ENCODE measurements around the gene KCNJ4.
A peak's percentile ranks its signal among the peaks of the same experiment; 100 is the strongest.
"Not testable (repeated sequence)": the region's sequence is repeated elsewhere in the genome, so short reads cannot be mapped to it uniquely, and the experiment has no call there.

Gene KCNJ4

GRCh38 chr22:38471237-38471636 lies 16.2 kb upstream of the KCNJ4 start:
- DNase-seq (ENCODE audit: low read depth in 3 of 3, low spot score in 1 of 3), result no peak

- not testable (repeated sequence) for DNase-seq (ENCODE audit: low read depth in 3 of 3, low spot score in 1 of 3)
These were observed 15.2 kb upstream of the KCNJ4 start for GRCh38 chr22:38470179-38470578.

GRCh38 chr22:38469306-38469781 lies 14.3 kb upstream of the KCNJ4 start:
- no peak for DNase-seq (ENCODE audit: low read depth in 3 of 3, low spot score in 1 of 3)

- DNase-seq (ENCODE audit: low read depth in 3 of 3, low spot score in 1 of 3), result no peak
These were observed 13.7 kb upstream of the KCNJ4 start for GRCh38 chr22:38468443-38469305.

- DNase-seq (ENCODE audit: low read depth in 3 of 3, low spot score in 1 of 3), result peak in 1 of 3 donors; percentile 42
These were observed 13.0 kb upstream of the KCNJ4 start, which contains the start of gene KDELR3 for GRCh38 chr22:38467904-38468442. Gene KDELR3 (plus strand): TSS chr22:38468096. CDS start chr22:38468234, 138 bp downstream.

GRCh38 chr22:38467438-38467903 lies 12.5 kb upstream of the KCNJ4 start:
- no peak for DNase-seq (ENCODE audit: low read depth in 3 of 3, low spot score in 1 of 3)

DNA sequence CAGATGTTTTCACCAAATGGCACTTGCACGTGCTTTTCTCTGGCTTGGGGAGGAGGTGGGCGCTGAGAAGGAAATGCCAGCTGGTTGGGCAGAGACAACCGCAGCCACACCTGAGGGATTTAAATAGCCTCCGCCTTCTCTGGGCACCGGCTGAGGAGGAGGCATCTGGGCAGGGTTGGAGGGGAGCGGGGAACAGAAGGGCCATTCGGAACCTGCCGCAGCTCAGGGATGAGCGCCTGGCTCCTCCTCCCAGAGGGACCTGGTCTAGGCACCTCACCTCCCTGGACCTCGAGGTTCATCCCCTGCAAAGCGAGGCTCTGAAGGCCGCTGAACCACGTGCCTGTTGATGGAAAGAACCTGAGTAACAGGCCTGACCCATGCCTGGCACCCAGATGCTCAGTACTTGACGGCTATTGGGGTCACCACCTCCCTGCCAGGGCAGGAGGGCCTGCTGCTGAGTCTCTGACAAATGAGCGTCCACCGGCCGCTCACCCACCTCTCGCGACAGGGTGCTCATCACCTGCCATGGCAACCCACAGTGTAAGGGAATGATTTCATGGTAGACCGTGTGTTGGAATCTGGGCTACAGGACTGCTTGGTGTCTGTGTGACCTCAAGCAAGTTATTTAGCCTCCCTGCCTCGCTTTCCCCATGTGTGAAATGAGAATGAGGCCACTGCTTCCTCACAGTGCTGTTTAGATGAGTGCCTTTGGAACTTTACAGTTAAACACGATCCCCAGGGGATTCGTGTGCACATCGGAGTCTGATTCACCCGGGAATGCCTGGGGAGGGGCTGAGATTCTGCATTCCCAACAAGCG lies 10.9 kb upstream of the KCNJ4 start:
- no peak for DNase-seq (ENCODE audit: low read depth in 3 of 3, low spot score in 1 of 3)

DNA sequence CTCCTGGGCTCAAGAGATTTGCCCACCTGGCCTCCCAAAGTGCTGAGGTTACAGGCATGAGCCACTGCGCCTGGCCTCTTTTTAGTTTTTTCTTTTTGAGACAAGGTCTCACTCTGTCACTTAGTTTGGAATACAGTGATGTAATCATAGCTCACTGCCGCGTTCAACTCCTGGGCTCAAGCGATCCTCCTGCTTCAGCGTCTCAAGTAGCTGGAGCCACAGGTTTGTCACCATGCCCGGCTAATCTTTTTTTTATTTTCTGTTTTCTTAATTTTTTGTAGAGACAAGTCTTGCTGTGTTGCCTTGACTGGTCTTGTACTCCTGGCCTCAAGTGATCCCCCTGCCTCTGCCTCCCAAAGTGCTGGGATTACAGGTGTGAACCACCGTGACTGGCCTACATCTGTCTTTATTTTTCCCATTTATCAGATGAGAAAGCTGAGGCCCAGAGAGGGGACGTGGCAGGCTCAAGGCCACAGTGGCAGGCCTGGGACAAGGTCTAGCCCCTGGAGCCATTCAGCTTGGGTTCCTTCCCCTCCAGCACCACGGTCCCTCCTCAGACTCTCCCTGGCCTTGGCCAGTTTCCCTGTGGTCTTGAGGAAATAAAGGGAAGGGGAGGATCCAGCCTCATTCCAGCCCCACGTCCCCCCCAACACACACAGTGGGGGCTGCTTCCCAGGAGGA lies 10.1 kb upstream of the KCNJ4 start:
- DNase-seq (ENCODE audit: low read depth in 3 of 3, low spot score in 1 of 3), result no peak

GRCh38 chr22:38462960-38463784 lies 8.2 kb upstream of the KCNJ4 start:
- DNase-seq (ENCODE audit: low read depth in 3 of 3, low spot score in 1 of 3), result no peak

DNA sequence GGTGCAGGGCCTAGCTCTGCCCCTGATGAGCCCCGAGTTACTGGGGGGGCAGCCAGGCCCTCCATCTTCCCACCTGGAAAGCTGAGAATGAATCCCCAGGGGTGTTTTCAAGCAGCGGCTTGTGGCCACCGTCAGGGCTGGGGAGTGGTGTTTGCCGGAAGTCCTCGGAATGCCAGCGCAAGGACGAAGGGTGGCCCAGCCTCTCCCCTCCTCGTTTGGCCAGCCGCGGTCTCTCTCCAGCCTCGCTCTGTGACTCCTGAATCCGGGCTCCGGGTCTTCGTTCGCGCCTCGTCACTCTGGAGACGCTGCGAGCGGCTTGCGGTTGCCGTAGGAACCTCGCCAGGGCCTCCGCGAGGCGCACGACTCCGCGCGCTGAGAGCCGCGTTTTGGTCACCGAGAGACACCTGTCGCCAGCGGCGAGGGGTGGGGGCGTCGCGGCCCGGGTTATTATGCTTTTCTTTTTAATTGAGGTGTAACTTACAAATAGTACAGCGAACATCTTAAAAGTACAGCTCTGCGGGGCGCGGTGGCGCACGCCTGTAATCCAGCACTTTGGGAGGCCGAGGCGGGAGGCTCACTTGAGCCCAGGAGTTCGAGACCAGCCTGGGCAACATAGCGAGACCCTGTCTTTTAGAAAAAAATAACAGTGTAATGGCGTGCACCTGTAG lies 6.5 kb upstream of the KCNJ4 start:
- DNase-seq (ENCODE audit: low read depth in 3 of 3, low spot score in 1 of 3), result peak in 1 of 3 donors; percentile 43

- DNase-seq (ENCODE audit: low read depth in 3 of 3, low spot score in 1 of 3), result no peak
These were observed 6.0 kb upstream of the KCNJ4 start for GRCh38 chr22:38461057-38461413.

GRCh38 chr22:38460426-38460840 lies 5.4 kb upstream of the KCNJ4 start:
- no peak for DNase-seq (ENCODE audit: low read depth in 3 of 3, low spot score in 1 of 3)

DNA sequence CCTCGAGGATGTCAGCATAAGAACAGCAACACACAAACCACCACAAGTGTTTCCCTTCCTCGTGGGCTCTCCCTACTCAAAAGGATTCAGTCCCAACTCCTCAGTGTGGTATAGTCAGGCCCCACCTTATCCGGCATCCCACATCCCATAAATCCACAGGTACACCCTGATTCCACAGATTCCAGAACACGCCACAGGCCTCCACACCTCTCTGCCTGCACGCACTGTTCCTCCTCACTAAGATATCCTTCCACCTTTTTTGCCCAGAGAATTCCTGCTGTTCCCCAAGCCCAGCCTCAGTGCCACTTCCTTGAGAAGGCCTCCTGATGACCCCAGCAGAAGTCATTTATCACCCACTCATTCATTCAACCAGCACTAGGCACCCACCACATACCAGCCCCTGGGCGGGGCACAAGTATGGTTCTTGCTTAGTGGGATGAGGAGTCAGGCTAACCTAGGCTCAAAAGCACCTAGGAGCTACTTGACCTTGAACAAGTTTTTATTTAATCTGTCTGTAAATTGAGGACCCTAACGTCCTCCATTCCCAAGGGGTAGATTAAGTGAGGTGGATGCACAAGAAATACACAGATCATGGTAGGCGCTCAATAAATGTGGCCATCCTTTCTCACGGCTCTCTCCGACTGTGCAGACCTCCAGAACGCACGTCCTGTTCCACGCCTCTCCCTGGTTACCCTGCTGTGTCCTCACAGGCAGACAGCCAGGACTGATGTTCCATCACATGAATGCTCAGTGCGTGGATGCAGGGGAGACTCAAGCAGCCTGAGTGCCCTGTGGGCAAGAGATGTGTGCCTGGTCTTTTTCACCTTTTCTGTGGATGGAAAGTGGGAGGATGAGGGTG lies 2.1 kb upstream of the KCNJ4 start:
- no peak for DNase-seq (ENCODE audit: low read depth in 3 of 3, low spot score in 1 of 3)

- no peak for DNase-seq (ENCODE audit: low read depth in 3 of 3, low spot score in 1 of 3)
These were observed 1.4 kb upstream of the KCNJ4 start for GRCh38 chr22:38456272-38456835.

DNA sequence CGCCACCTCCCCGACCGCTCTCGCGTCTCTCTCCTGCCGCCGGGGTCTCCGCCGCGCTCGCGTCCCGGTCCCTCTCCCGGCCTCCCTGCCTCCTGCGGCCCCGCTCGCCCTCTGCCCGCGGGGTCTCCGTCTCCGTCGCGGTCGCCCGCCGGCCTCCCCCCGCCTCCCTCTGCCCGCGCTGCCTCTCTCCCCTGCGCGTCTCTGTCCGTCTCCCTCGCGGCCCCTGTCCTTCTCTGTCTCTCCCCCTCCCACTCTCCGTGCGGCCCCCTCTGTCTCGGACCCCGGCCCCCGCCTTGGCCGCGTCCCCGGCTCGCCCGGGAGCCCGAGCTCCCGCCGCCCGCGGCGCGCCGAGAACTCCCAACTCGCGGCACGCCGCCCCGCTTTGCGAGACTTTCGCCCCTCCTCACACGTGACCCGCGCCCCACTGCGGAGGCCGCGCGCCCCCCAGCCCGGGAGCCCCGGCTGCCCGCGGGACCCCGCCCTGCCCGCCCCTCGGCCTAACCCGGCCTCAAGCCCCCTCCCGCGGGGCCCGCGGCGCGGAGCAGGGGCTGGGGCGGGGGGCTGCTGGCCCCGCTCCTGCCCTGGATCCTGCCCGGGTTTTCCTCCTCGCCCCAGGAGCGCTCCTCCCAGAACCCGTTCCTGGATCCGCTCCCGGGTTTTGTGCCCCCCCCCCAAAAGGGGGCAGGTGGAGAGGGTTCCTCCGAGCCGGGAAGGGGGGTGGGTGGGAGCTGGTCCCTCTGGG lies 702 bp upstream of the KCNJ4 start:
- DNase-seq (ENCODE audit: low read depth in 3 of 3, low spot score in 1 of 3), result peak in 1 of 3 donors; percentile 32

DNA sequence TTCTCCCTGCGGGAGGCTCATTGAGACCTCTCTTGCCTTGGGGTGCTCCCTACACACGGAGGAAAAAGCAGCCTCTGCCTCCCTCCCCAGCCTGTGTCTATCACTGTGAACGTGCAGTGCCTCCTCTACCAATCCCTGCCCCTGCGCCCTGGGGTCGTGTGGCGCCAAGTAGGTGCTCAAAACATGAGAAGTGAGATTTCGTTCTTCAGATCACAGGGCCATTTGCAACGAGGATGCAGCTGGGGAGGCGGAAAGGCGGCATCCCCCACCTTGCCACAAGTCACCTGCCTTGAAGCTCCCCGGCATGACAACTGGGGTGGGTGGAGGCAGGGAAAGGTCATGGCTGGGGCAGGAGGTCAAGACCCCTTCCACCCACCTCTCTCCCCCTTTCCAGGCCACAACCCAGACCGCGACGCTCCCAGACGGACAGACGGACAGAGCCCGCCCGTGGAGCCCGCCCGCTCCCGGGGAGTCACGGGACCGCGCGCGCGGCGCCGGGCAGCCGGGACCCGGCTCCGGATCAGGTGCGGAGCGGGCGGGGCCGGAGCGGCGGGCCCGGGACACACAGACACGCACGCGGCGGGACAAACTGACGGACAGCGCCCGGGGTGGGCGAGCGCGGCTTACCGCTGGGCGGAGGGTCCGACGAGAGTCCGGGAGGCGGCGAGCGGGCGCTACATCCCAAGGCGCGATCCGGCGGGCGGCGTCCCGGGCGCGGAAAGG lies 485 bp downstream of the KCNJ4 start:
- DNase-seq (ENCODE audit: low read depth in 3 of 3, low spot score in 1 of 3), result no peak

GRCh38 chr22:38453996-38454352 lies 1.0 kb downstream of the KCNJ4 start:
- DNase-seq (ENCODE audit: low read depth in 3 of 3, low spot score in 1 of 3), result no peak

Data from stimulated activated CD4-positive, alpha-beta T cell treated with anti-CD3 and anti-CD28 coated beads, TNF-alpha, amount 100 ng/mL, for 1 hour (primary cell).